Measurements from ENCODE around the gene KITLG. TPM values are rescaled to one million over a fixed set of nuclear protein-coding genes. Genes with fewer than 3 reads are reported as not detected.

The KITLG gene
- total and polyA plus RNA-seq, 4 donors, result 0.39 to 3.0 (median 0.86) TPM

DNA sequence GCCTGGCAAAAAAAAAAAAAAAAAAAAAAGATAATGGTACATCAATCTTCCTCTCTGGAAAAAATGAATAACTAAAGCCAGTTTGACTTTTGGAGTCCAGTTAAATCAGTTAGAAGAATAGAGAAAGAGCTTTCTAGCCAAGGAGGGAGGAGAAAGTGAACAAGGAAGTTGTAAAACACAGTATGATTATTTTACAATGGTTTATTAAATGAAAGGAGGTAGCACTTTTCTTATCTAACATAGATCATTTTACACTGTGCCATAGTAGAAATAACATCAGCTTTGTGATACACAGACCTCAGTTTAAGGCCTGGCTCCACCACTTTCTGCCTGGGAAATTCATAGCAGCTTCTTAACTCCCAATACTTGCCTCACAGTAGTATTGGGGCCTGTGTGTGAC lies 15.4 kb upstream of the KITLG start:
- Histone ChIP-seq H3K9me3 (ENCODE audit: control insufficient read depth in 4 of 4, low read length in 3 of 4) (no peaks in the 10 kb centered on the region), H3K4me3 (ENCODE audit: low read depth in 1 of 3, low read length in 3 of 3) (no peak overlapping the region)

DNA sequence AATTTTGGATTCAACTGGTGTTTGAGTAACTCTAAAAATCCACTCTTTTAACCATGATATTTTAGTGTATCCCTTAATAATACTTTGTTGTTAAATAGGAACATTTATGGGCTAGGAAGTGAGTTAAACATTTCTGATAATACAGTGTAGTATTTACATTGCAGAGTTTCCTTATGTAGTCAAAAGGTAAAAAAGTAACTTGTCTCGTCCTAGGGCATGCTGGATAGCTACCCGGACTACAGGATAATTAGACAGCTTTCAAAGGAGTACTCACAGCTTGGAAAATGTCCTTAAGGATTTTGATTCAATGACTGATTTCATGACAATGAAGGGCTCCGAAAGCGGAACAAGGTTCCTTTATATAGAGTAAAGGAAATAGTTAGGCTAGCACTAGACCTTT lies 14.5 kb upstream of the KITLG start:
- H3K9ac ChIP-seq (ENCODE audit: low read depth in 1 of 2, low read length in 2 of 2), result no peak overlapping the region
- no peak for TF ChIP-seq HNF4A (conservative IDR thresholded peaks at IDR 0.05)
- no peak for TF ChIP-seq FOXA1 (IDR thresholded peaks at IDR 0.05)
- TF ChIP-seq EGR1 (IDR thresholded peaks at IDR 0.05; ENCODE audit: low read depth in 2 of 2), result no peak
- TF ChIP-seq TAF1 (conservative IDR thresholded peaks at IDR 0.05), result no peak
- TF ChIP-seq FOXA2 (IDR thresholded peaks at IDR 0.05), result no peak
- TF ChIP-seq, protein P1, sequence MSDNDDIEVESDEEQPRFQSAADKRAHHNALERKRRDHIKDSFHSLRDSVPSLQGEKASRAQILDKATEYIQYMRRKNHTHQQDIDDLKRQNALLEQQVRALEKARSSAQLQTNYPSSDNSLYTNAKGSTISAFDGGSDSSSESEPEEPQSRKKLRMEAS (IDR thresholded peaks at IDR 0.05), result no peak
- TF ChIP-seq, protein P2, sequence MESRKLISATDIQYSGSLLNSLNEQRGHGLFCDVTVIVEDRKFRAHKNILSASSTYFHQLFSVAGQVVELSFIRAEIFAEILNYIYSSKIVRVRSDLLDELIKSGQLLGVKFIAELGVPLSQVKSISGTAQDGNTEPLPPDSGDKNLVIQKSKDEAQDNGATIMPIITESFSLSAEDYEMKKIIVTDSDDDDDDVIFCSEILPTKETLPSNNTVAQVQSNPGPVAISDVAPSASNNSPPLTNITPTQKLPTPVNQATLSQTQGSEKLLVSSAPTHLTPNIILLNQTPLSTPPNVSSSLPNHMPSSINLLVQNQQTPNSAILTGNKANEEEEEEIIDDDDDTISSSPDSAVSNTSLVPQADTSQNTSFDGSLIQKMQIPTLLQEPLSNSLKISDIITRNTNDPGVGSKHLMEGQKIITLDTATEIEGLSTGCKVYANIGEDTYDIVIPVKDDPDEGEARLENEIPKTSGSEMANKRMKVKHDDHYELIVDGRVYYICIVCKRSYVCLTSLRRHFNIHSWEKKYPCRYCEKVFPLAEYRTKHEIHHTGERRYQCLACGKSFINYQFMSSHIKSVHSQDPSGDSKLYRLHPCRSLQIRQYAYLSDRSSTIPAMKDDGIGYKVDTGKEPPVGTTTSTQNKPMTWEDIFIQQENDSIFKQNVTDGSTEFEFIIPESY (IDR thresholded peaks at IDR 0.05), result no peak
- no peak for TF ChIP-seq GABPA (IDR thresholded peaks at IDR 0.05 in 1 of 2, conservative IDR thresholded peaks at IDR 0.05 in 1 of 2)
- TF ChIP-seq, protein P3, sequence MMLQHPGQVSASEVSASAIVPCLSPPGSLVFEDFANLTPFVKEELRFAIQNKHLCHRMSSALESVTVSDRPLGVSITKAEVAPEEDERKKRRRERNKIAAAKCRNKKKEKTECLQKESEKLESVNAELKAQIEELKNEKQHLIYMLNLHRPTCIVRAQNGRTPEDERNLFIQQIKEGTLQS (IDR thresholded peaks at IDR 0.05), result no peak
- TF ChIP-seq RXRA (IDR thresholded peaks at IDR 0.05), result no peak
- no peak for TF ChIP-seq NR2F2 (IDR thresholded peaks at IDR 0.05)
- TF ChIP-seq YY1 (IDR thresholded peaks at IDR 0.05), result no peak
- no peak for TF ChIP-seq RAD21 (IDR thresholded peaks at IDR 0.05)

More for the DNA sequence above, 15.4 kb upstream of the KITLG start:
- peaks cover 0 to 4% (median 0%) of the 10 kb centered on the region in 4 donors for H3K4me1 ChIP-seq (ENCODE audit: control insufficient read depth in 4 of 4, insufficient read depth in 4 of 4, low read length in 3 of 4)
- no peaks in the 10 kb centered on the region for H3K36me3 ChIP-seq (ENCODE audit: control insufficient read depth in 4 of 4, insufficient read depth in 3 of 4, low read depth in 1 of 4, low read length in 3 of 4)
- no peak overlapping the region for H3K9ac ChIP-seq (ENCODE audit: low read depth in 1 of 2, low read length in 2 of 2)
- TF ChIP-seq EGR1 (IDR thresholded peaks at IDR 0.05; ENCODE audit: low read depth in 2 of 2) (no peak), RAD21 (IDR thresholded peaks at IDR 0.05) (no peak), HNF4G (IDR thresholded peaks at IDR 0.05) (no peak), JUND (IDR thresholded peaks at IDR 0.05) (no peak), YY1 (IDR thresholded peaks at IDR 0.05) (no peak), NR2F2 (IDR thresholded peaks at IDR 0.05) (no peak), TAF1 (conservative IDR thresholded peaks at IDR 0.05) (no peak), HNF4A (conservative IDR thresholded peaks at IDR 0.05) (no peak), RXRA (IDR thresholded peaks at IDR 0.05) (no peak), FOXA1 (IDR thresholded peaks at IDR 0.05) (no peak), GABPA (IDR thresholded peaks at IDR 0.05 in 1 of 2, conservative IDR thresholded peaks at IDR 0.05 in 1 of 2) (no peak)
- TF ChIP-seq, protein P4, sequence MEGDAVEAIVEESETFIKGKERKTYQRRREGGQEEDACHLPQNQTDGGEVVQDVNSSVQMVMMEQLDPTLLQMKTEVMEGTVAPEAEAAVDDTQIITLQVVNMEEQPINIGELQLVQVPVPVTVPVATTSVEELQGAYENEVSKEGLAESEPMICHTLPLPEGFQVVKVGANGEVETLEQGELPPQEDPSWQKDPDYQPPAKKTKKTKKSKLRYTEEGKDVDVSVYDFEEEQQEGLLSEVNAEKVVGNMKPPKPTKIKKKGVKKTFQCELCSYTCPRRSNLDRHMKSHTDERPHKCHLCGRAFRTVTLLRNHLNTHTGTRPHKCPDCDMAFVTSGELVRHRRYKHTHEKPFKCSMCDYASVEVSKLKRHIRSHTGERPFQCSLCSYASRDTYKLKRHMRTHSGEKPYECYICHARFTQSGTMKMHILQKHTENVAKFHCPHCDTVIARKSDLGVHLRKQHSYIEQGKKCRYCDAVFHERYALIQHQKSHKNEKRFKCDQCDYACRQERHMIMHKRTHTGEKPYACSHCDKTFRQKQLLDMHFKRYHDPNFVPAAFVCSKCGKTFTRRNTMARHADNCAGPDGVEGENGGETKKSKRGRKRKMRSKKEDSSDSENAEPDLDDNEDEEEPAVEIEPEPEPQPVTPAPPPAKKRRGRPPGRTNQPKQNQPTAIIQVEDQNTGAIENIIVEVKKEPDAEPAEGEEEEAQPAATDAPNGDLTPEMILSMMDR (IDR thresholded peaks at IDR 0.05; ENCODE audit: low read depth, low read length, missing input control), result no peak
- TF ChIP-seq, protein P2 (IDR thresholded peaks at IDR 0.05), result no peak
- TF ChIP-seq, protein P3 (IDR thresholded peaks at IDR 0.05), result no peak
- TF ChIP-seq, protein P5, sequence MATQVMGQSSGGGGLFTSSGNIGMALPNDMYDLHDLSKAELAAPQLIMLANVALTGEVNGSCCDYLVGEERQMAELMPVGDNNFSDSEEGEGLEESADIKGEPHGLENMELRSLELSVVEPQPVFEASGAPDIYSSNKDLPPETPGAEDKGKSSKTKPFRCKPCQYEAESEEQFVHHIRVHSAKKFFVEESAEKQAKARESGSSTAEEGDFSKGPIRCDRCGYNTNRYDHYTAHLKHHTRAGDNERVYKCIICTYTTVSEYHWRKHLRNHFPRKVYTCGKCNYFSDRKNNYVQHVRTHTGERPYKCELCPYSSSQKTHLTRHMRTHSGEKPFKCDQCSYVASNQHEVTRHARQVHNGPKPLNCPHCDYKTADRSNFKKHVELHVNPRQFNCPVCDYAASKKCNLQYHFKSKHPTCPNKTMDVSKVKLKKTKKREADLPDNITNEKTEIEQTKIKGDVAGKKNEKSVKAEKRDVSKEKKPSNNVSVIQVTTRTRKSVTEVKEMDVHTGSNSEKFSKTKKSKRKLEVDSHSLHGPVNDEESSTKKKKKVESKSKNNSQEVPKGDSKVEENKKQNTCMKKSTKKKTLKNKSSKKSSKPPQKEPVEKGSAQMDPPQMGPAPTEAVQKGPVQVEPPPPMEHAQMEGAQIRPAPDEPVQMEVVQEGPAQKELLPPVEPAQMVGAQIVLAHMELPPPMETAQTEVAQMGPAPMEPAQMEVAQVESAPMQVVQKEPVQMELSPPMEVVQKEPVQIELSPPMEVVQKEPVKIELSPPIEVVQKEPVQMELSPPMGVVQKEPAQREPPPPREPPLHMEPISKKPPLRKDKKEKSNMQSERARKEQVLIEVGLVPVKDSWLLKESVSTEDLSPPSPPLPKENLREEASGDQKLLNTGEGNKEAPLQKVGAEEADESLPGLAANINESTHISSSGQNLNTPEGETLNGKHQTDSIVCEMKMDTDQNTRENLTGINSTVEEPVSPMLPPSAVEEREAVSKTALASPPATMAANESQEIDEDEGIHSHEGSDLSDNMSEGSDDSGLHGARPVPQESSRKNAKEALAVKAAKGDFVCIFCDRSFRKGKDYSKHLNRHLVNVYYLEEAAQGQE (IDR thresholded peaks at IDR 0.05), result no peak
- DNase-seq (ENCODE audit: low spot score), result no peak
- H3K27me3 ChIP-seq (ENCODE audit: control insufficient read depth in 4 of 4, insufficient read depth in 4 of 4, low read length in 3 of 4), result no peaks in the 10 kb centered on the region
- no peak overlapping the region for H3K27ac ChIP-seq (ENCODE audit: low read depth in 1 of 2, low read length in 2 of 2)

More for the DNA sequence above, 14.5 kb upstream of the KITLG start:
- H3K9me3 ChIP-seq (ENCODE audit: control insufficient read depth in 4 of 4, low read length in 3 of 4), result no peaks in the 10 kb centered on the region
- no peak for DNase-seq (ENCODE audit: low spot score)
- no peak overlapping the region for H3K4me3 ChIP-seq (ENCODE audit: low read depth in 1 of 3, low read length in 3 of 3)
- no peak overlapping the region for H3K27ac ChIP-seq (ENCODE audit: low read depth in 1 of 2, low read length in 2 of 2)
- peaks cover 0 to 4% (median 0%) of the 10 kb centered on the region in 4 donors for H3K4me1 ChIP-seq (ENCODE audit: control insufficient read depth in 4 of 4, insufficient read depth in 4 of 4, low read length in 3 of 4)
- H3K27me3 ChIP-seq (ENCODE audit: control insufficient read depth in 4 of 4, insufficient read depth in 4 of 4, low read length in 3 of 4), result no peaks in the 10 kb centered on the region
- WGBS, result 82% methylated on average over 4 of the region's 4 CpGs
- no peaks in the 10 kb centered on the region for H3K36me3 ChIP-seq (ENCODE audit: control insufficient read depth in 4 of 4, insufficient read depth in 3 of 4, low read depth in 1 of 4, low read length in 3 of 4)
